ENCODE results near the gene TNXB.
A peak's percentile ranks its signal among the peaks of the same experiment; 100 is the strongest.
"Not testable (repeated sequence)": the region's sequence is repeated elsewhere in the genome, so short reads cannot be mapped to it uniquely, and the experiment has no call there.

Gene TNXB

DNA sequence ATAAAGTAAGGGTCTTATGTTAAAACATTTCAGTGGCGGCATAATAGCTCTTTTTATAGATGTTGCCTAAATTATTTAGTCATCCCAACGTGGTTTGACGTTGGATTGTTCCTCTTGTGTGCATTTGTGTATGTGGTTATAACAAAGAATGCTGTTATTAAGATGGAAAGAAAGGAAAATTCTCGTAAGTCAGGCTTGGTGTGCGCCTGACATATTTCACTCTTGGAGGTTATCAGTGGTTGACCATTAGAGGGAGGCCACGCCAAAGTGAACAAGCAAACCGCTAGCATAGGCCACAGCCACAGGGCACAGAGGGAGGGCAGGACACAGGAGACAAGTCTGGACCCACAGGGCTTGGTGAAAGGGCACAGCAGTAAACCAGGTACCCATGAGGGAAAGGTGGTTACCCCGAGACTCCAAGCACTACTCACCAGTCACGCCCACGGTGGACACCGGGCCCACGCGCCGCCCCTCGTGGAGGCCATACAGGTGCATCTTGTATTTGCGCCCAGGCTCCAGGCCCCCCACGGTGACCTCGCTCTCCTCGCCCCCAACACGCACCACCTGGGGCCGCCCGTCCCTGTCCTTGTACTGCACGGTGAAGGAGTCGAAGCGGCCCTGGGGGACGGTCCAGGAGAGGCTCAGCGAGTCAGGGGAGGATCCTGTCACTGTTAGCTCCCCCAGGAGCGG lies 48.0 kb downstream of the TNXB start:
- H3K36me3 Mint-ChIP-seq (ENCODE audit: low read depth): no peaks in the 10 kb centered on the region
- H3K9me3 Mint-ChIP-seq: no peaks in the 10 kb centered on the region
- peaks cover 9% of the 10 kb centered on the region for H3K27me3 Mint-ChIP-seq (ENCODE audit: low read depth, poor library complexity)
- H3K4me3 Mint-ChIP-seq: no peak overlapping the region
- H3K27ac Mint-ChIP-seq: no peak overlapping the region
- peaks cover 26% of the 10 kb centered on the region for H3K4me1 Mint-ChIP-seq
- DNase-seq: no peak
- TF ChIP-seq CTCF (IDR thresholded peaks at IDR 0.05): no peak

DNA sequence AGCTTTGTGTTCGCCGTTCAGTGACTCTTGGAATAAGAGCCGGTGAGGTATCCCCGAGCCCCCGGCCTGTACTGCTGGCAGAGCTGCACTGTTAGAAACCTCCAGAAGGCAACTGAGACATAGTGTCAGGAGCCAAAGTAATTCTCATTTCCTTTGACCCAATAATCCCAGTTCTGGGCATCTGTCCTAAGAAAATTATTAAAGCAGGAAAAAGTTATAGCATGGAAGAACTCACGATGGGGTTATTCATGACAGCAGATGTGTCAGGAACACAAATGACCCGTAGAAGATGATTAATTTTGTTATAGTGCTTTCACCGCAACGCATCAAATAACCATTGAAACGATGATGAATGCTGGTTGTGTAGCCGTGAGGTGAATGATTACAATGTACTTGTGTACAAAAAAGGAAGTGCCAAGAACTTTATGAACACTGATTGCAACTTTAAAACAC lies 50.6 kb downstream of the TNXB start:
- Mint-ChIP-seq H3K9me3 (no peaks in the 10 kb centered on the region), H3K36me3 (ENCODE audit: low read depth) (no peaks in the 10 kb centered on the region), H3K27me3 (ENCODE audit: low read depth, poor library complexity) (peaks cover 16% of the 10 kb centered on the region), H3K27ac (peak overlapping the region; percentile 31), H3K4me1 (peaks cover 35% of the 10 kb centered on the region), H3K4me3 (no peak overlapping the region)
- no peak for DNase-seq
- TF ChIP-seq CTCF (IDR thresholded peaks at IDR 0.05): no peak

DNA sequence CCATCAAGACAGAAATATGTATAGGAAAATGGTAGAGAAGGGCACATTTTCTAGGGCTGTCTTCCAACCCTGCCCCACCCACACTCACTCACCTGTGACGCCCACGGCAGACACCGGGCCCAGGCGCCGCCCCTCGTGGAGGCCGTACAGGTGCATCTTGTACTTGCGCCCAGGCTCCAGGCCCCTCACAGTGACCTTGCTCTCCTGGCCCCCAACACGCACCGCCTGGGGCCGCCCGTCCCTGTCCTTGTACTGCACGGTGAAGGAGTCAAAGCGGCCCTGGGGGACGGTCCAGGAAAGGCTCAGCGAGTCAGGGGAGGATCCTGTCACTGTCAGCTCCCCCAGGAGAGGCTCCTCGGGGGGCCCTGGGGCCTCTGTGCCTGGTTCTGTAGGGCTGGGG lies 51.2 kb downstream of the TNXB start:
- peak overlapping the region; percentile 43 for H3K27ac Mint-ChIP-seq

DNA sequence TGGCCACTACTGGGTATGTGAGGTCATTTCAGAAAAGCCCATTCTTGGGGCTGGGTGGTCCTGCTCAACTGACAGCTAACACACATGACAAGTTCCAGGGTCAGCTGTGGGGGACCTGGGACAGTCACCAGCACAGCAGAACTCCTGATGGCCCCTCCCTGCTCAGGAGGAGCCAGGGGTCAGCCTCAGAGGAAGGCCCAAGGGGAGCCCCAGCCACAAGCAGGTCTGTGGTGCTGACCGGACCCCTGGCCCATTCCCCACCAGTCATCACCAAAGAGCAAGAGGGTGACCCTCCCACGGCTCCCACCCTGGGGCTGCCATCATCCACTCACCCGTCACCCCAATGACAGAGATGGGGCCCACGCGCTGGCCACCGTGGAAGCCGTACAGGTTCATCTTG lies 52.9 kb downstream of the TNXB start:
- Mint-ChIP-seq H3K36me3 (ENCODE audit: low read depth) (no peaks in the 10 kb centered on the region), H3K4me1 (peaks cover 48% of the 10 kb centered on the region), H3K4me3 (no peak overlapping the region), H3K9me3 (no peaks in the 10 kb centered on the region), H3K27me3 (ENCODE audit: low read depth, poor library complexity) (peaks cover 16% of the 10 kb centered on the region), H3K27ac (no peak overlapping the region)
- DNase-seq: no peak
- no peak for TF ChIP-seq CTCF (IDR thresholded peaks at IDR 0.05)

More for the DNA sequence above, 51.2 kb downstream of the TNXB start:
- DNase-seq: no peak
- Mint-ChIP-seq H3K27me3 (ENCODE audit: low read depth, poor library complexity) (peaks cover 16% of the 10 kb centered on the region), H3K4me1 (peaks cover 37% of the 10 kb centered on the region), H3K4me3 (no peak overlapping the region), H3K36me3 (ENCODE audit: low read depth) (no peaks in the 10 kb centered on the region), H3K9me3 (no peaks in the 10 kb centered on the region)
- TF ChIP-seq CTCF (IDR thresholded peaks at IDR 0.05): no peak

GRCh38 chr6:32055756-32056155 lies 53.4 kb downstream of the TNXB start:
- H3K9me3 Mint-ChIP-seq; H3K27ac Mint-ChIP-seq; H3K36me3 Mint-ChIP-seq (ENCODE audit: low read depth); DNase-seq; H3K4me3 Mint-ChIP-seq: not testable (repeated sequence)
- Mint-ChIP-seq H3K4me1 (peaks cover 49% of the 10 kb centered on the region), H3K27me3 (ENCODE audit: low read depth, poor library complexity) (peaks cover 16% of the 10 kb centered on the region)

DNA sequence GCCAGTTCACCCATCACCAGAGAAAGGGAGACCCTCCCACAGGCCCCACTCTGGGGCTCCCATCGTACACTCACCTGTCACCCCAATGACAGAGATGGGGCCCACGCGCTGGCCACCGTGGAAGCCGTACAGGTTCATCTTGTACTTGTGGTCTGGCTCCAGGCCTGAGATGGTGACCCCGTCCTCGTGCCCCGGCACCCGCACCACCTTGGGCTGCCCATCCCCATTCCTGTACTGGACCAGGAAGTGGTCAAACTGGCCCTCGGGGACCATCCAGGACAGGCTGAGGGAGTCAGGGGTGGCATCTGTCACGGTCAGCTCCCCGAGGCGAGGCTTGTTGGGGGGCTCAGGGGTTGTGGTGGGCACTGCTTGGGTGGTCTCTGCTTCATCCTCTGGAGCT lies 55.8 kb downstream of the TNXB start:
- Mint-ChIP-seq H3K27me3 (ENCODE audit: low read depth, poor library complexity) (peaks cover 16% of the 10 kb centered on the region), H3K4me1 (peaks cover 63% of the 10 kb centered on the region)
- H3K4me3 Mint-ChIP-seq; H3K36me3 Mint-ChIP-seq (ENCODE audit: low read depth); H3K9me3 Mint-ChIP-seq; DNase-seq; H3K27ac Mint-ChIP-seq: not testable (repeated sequence)

DNA sequence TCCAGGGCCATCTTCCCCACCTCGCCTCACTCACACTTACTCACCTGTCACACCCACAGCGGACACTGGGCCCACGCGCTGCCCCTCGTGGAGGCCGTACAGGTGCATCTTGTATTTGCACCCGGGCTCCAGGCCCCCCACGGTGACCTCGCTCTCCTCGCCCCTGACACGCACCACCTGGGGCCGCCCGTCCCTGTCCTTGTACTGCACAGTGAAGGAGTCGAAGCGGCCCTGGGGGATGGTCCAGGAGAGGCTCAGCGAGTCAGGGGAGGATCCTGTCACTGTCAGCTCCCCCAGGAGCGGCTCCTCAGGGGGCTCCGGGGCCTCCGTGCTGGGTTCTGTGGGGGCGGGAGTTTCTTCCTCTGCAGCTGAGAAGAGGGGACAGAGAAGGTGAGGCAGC lies 56.5 kb downstream of the TNXB start:
- H3K4me3 Mint-ChIP-seq; H3K36me3 Mint-ChIP-seq (ENCODE audit: low read depth); DNase-seq; H3K9me3 Mint-ChIP-seq: not testable (repeated sequence)
- Mint-ChIP-seq H3K27me3 (ENCODE audit: low read depth, poor library complexity) (peaks cover 13% of the 10 kb centered on the region), H3K27ac (peak overlapping the region; percentile 68), H3K4me1 (peaks cover 63% of the 10 kb centered on the region)

Data from nephron progenitor cell (in vitro differentiated cells).